Fibroblast of villous mesenchyme (primary cell): ENCODE measurements around the gene PTPN5. TPM values are rescaled to one million over a fixed set of nuclear protein-coding genes. Genes with fewer than 3 reads are reported as not detected.

ENCODE experiments used
- DNase-seq: peaks from one replicate; pipeline ENCODE4 v3.0.0-alpha.2; 2010; ENCODE audit warnings: low read depth
- H3K4me3 ChIP-seq: 2 replicates; pipeline ENCODE4 v1.5.1; 2011; ENCODE audit warnings: low read depth, mild to moderate bottlenecking, low read length
- total RNA-seq: library from RNA; depleted of rRNA; stranded (reverse); fragments of >200 nt; gene quantifications from 2 replicates; pipeline ENCODE4 v1.2.3, GENCODE V29; 2012
- TF ChIP-seq, protein P1 (sequence below): IDR thresholded peaks from 2 replicates; pipeline ENCODE4 v1.5.1; 2012; ENCODE audit warnings: low read depth, mild to moderate bottlenecking, low read length; ENCODE audit not compliant: insufficient read depth

PTPN5 gene
- total RNA-seq, 1 donor, result not detected

DNA sequence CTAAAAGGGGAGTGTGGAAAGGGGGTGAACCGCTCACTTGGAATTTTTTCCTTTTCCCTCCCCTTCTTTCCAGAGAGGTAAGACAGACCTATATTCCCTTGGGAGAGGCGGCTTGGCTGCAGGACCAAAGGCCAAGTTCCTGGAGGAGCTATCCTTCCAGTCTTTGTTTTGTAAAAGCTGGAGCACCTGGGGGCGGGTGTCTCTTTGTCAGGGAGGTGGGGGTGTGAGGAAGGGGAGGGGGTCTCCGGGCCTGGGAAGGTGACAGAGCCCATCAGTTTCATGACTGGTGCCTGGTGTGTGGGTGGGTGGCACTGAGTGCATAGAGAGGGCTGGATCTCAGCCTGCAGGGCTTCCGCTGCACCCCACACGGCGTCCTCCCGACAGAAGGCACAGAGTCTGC lies 18.5 kb downstream of the PTPN5 start:
- H3K4me3 ChIP-seq, result no peak overlapping the region
- TF ChIP-seq, protein P1, sequence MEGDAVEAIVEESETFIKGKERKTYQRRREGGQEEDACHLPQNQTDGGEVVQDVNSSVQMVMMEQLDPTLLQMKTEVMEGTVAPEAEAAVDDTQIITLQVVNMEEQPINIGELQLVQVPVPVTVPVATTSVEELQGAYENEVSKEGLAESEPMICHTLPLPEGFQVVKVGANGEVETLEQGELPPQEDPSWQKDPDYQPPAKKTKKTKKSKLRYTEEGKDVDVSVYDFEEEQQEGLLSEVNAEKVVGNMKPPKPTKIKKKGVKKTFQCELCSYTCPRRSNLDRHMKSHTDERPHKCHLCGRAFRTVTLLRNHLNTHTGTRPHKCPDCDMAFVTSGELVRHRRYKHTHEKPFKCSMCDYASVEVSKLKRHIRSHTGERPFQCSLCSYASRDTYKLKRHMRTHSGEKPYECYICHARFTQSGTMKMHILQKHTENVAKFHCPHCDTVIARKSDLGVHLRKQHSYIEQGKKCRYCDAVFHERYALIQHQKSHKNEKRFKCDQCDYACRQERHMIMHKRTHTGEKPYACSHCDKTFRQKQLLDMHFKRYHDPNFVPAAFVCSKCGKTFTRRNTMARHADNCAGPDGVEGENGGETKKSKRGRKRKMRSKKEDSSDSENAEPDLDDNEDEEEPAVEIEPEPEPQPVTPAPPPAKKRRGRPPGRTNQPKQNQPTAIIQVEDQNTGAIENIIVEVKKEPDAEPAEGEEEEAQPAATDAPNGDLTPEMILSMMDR, result no peak
- DNase-seq, result no peak

DNA sequence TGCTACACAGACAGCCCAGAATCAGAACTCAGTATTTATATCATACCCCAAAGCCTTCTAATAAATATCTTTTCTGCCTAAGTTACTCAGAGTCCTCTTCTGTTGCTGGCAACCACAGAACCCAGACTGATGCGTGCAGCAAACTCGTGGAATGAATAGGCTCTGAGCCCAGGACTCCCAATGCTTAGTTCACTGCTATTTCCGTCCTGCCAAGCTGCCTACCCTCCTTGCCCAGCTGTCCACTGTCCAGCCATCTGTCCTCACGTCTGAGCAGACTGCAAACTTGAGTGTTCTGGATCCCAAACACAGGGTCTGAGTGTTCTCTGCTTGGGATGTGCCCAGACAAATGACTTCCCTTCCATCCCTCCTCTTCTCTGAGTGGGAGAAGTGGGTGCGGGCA lies 19.4 kb downstream of the PTPN5 start:
- TF ChIP-seq, protein P1, result no peak
- DNase-seq, result no peak
- no peak overlapping the region for H3K4me3 ChIP-seq

DNA sequence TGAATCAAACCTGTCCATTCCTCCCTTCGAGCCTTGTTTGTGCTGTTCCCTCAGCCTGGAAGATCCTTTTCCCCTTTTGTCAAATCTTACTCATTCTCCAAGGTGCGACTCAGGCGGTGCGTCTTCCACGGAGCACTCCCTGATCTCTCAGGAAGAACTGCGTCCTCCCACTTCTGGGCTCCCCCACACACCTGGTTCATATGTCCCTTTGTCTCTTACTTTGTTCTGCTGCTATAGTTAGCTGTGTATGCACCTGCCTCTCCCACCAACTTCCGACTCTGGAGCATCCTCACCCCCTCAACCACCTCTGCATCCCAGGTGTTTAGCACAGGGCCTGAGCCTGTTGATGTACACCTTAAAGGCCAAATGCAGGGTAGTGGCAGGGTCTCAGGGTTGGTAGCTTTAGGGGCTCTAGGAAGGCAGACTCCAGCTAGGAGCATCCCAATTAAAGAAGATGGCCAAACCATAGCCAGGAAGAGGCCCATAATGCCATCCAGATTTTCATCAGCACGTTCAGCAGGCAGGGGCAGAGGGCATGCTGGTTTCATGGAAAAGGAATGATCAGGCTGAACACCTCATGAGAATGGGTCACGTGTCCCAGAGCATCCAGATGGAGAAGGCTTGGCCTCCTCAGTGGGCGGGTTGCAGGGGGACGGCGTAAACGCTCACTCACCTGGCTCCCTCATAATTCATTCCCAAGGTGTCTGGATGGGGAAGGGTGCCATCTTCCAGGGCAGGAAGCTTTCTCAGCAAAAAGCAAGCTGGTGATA lies 20.1 kb downstream of the PTPN5 start:
- no peak for DNase-seq
- H3K4me3 ChIP-seq, result no peak overlapping the region
- TF ChIP-seq, protein P1, result no peak

DNA sequence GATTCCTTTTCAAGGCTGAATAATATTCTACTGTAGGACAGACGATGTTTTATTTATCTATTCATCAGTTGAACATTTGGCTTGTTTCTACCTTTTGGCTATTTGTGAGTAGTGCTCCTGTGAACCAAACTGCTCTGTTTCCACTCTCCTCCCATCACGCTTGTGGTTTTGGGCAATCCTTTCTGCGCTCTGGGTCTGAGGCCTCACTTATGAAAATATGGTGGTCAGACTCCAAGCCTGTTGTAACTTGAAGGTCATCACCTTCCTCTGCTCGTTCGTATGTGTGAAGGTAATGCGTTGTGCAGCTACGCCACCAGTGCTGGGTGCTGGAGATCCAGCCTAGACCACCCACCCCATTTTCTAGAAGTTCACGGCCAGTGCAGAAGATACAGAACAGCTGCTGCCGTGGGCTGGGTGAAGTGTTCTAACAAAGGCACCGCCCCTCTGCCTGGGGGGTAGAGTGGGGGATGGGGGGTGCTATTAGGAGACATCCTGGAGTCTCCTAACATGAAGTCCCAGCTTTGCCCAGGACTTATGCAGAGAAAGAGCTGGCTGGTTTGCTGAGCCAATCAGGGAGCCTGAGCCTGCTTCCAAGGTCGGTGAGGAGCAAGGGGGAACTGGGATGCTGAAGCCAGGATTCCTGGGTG lies 21.0 kb downstream of the PTPN5 start:
- TF ChIP-seq, protein P1, result no peak
- DNase-seq, result no peak
- H3K4me3 ChIP-seq, result no peak overlapping the region

DNA sequence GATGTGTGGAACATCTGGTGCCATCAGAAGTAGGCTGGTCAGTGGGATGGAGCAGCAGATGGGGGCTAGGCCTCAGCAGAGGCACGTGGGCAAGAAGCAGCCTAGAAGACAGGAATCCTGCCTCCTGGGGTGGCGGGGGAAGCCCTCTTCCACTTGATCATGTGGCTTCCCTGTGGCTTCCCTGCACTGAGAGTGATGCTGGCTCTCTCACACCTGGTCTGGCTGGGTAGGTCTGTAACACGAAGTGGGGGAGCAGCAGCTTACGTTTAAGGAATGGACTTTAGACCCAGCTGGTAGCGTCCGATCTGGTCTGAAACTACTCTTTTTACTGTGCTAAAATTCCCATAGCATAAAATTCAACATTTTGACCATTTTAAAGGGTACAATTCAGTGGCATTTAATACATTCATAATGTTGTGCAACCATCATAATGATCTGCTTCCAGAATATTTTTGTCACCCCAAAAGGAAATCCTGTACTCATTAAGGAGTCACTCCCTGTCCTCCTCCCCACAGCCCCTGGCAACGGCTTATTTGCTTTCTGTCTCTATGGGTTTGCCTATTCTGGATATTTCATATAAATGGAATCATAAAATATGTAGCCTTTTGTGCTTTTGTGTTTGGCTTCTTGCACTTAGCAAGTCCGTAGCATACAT lies 21.7 kb downstream of the PTPN5 start:
- TF ChIP-seq, protein P1, result no peak
- H3K4me3 ChIP-seq, result no peak overlapping the region
- no peak for DNase-seq

DNA sequence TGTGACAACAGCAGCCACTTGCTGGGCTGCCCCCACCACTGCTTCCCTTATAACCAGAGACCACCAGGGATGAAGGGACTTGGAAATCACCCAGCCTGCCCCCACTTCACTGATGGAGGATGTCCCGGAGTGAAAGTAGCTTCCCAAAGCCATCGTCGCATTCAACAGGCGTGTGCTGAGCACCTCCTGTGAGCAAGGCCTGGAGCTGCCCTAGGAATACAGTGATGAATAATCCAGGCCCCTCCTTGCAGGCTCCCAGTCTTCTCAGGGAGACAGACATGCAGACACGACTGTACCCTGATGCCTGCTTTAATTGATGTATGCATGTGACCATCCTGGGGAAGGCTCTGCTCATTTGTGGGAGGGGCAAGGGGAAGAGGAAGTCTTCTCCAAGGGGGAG lies 22.6 kb downstream of the PTPN5 start:
- TF ChIP-seq, protein P1, result no peak
- DNase-seq, result no peak
- no peak overlapping the region for H3K4me3 ChIP-seq
